T-helper 1 cell treated with Interleukin-12 subunit alpha and Interleukin-12 subunit beta and Interleukin-4 antibody, amounts not matched to agents 30 ng/mL and 1 ng/mL, for 36 hours (primary cell): Measurements from ENCODE around the gene ZNF438. TPM values are rescaled to one million over a fixed set of nuclear protein-coding genes. Genes with fewer than 3 reads are reported as not detected.

Experiments used
- intact Hi-C: fragments of 100-400 bp; cut with micrococcal nuclease; formaldehyde crosslinking; loops from one replicate; pipeline ENCODE4 v1.15.1; 2024
- total RNA-seq: library from RNA; stranded (reverse); gene quantifications from 2 replicates; pipeline ENCODE4 v1.2.3, GENCODE V29; 2022

The ZNF438 gene
- total RNA-seq, 1 donor from 2014 or later, result 3.1 TPM

- intact Hi-C loops, result no loop called here
These were observed 137.4 kb downstream of the ZNF438 start for GRCh38 chr10:30894221-30894620.

- intact Hi-C loops, result no loop called here
These were observed 138.5 kb downstream of the ZNF438 start for GRCh38 chr10:30893208-30893607.

- intact Hi-C loops, result no loop called here
These were observed 143.8 kb downstream of the ZNF438 start for GRCh38 chr10:30887839-30888238.

- intact Hi-C loops, result no loop called here
These were observed 146.2 kb downstream of the ZNF438 start for GRCh38 chr10:30885423-30885822.

- intact Hi-C loops, result no loop called here
These were observed 147.9 kb downstream of the ZNF438 start for GRCh38 chr10:30883751-30884150.

- intact Hi-C loops, result no loop called here
These were observed 148.5 kb downstream of the ZNF438 start for GRCh38 chr10:30883116-30883515.

GRCh38 chr10:30882281-30882680 is 149.4 kb downstream of the ZNF438 start:
- intact Hi-C loops, result no loop called here

GRCh38 chr10:30878920-30879319 is 152.7 kb downstream of the ZNF438 start:
- intact Hi-C loops, result no loop called here

- intact Hi-C loops, result no loop called here
These were observed 154.6 kb downstream of the ZNF438 start for GRCh38 chr10:30877111-30877510.

GRCh38 chr10:30873411-30873810 is 158.3 kb downstream of the ZNF438 start:
- intact Hi-C loops, result no loop called here

- intact Hi-C loops, result no loop called here
These were observed 160.8 kb downstream of the ZNF438 start for GRCh38 chr10:30870896-30871295.

- intact Hi-C loops, result no loop called here
These were observed 162.1 kb downstream of the ZNF438 start for GRCh38 chr10:30869566-30869965.

- intact Hi-C loops, result no loop called here
These were observed 163.1 kb downstream of the ZNF438 start for GRCh38 chr10:30868611-30869010.

GRCh38 chr10:30866896-30867295 is 164.8 kb downstream of the ZNF438 start:
- intact Hi-C loops, result no loop called here

- intact Hi-C loops, result no loop called here
These were observed 166.3 kb downstream of the ZNF438 start for GRCh38 chr10:30865141-30865926.

- intact Hi-C loops, result no loop called here
These were observed 168.0 kb downstream of the ZNF438 start for GRCh38 chr10:30863516-30864210.

GRCh38 chr10:30862486-30862885 is 169.2 kb downstream of the ZNF438 start:
- intact Hi-C loops, result no loop called here

- intact Hi-C loops, result no loop called here
These were observed 169.7 kb downstream of the ZNF438 start for GRCh38 chr10:30861976-30862375.

GRCh38 chr10:30861221-30861620 is 170.4 kb downstream of the ZNF438 start:
- intact Hi-C loops, result no loop called here

- intact Hi-C loops, result no loop called here
These were observed 173.2 kb downstream of the ZNF438 start for GRCh38 chr10:30858499-30858898.

GRCh38 chr10:30857803-30858202 is 173.9 kb downstream of the ZNF438 start:
- intact Hi-C loops, result no loop called here

- intact Hi-C loops, result no loop called here
These were observed 176.5 kb downstream of the ZNF438 start for GRCh38 chr10:30855131-30855530.

GRCh38 chr10:30854656-30855055 is 177.0 kb downstream of the ZNF438 start:
- intact Hi-C loops, result no loop called here
